ENCODE data around the gene INTS6.

INTS6 gene

GRCh38 chr13:51444922-51445321 lies 7.9 kb downstream of the INTS6 start:
- no peak for TF ChIP-seq CTCF (IDR thresholded peaks at IDR 0.05; ENCODE audit: low read depth, low read length)
- Histone ChIP-seq H3K4me3 (ENCODE audit: low read depth, low read length) (no peak overlapping the region), H3K27ac (no peak overlapping the region), H3K9me3 (ENCODE audit: severe bottlenecking) (no peaks in the 10 kb centered on the region), H3K27me3 (ENCODE audit: insufficient read depth, low read depth, severe bottlenecking) (no peaks in the 10 kb centered on the region), H3K36me3 (peaks cover 6% of the 10 kb centered on the region; the same call in 1 of the 2 replicates)
- no peak for DNase-seq

- no peak for DNase-seq
- Histone ChIP-seq H3K4me3 (ENCODE audit: low read depth, low read length) (no peak overlapping the region), H3K27me3 (ENCODE audit: insufficient read depth, low read depth, severe bottlenecking) (no peaks in the 10 kb centered on the region), H3K9me3 (ENCODE audit: severe bottlenecking) (no peaks in the 10 kb centered on the region), H3K36me3 (no peaks in the 10 kb centered on the region), H3K27ac (no peak overlapping the region)
- no peak for TF ChIP-seq CTCF (IDR thresholded peaks at IDR 0.05; ENCODE audit: low read depth, low read length)
Measured at GRCh38 chr13:51440381-51440780, 12.5 kb downstream of the INTS6 start.

GRCh38 chr13:51437550-51438127 lies 15.2 kb downstream of the INTS6 start:
- Histone ChIP-seq H3K27ac (no peak overlapping the region), H3K9me3 (ENCODE audit: severe bottlenecking) (no peaks in the 10 kb centered on the region), H3K4me3 (ENCODE audit: low read depth, low read length) (no peak overlapping the region), H3K27me3 (ENCODE audit: insufficient read depth, low read depth, severe bottlenecking) (no peaks in the 10 kb centered on the region), H3K36me3 (no peaks in the 10 kb centered on the region)
- no peak for TF ChIP-seq CTCF (IDR thresholded peaks at IDR 0.05; ENCODE audit: low read depth, low read length)
- DNase-seq = no peak

GRCh38 chr13:51435002-51435578 lies 17.7 kb downstream of the INTS6 start:
- no peak for DNase-seq
- Histone ChIP-seq H3K4me3 (ENCODE audit: low read depth, low read length) (no peak overlapping the region), H3K36me3 (no peaks in the 10 kb centered on the region), H3K27ac (no peak overlapping the region), H3K9me3 (ENCODE audit: severe bottlenecking) (no peaks in the 10 kb centered on the region), H3K27me3 (ENCODE audit: insufficient read depth, low read depth, severe bottlenecking) (no peaks in the 10 kb centered on the region)
- TF ChIP-seq CTCF (IDR thresholded peaks at IDR 0.05; ENCODE audit: low read depth, low read length) = no peak

- Histone ChIP-seq H3K36me3 (no peaks in the 10 kb centered on the region), H3K4me3 (ENCODE audit: low read depth, low read length) (no peak overlapping the region), H3K9me3 (ENCODE audit: severe bottlenecking) (no peaks in the 10 kb centered on the region), H3K27ac (no peak overlapping the region), H3K27me3 (ENCODE audit: insufficient read depth, low read depth, severe bottlenecking) (no peaks in the 10 kb centered on the region)
- no peak for DNase-seq
- TF ChIP-seq CTCF (IDR thresholded peaks at IDR 0.05; ENCODE audit: low read depth, low read length) = no peak
Measured at GRCh38 chr13:51432576-51432975, 20.3 kb downstream of the INTS6 start.

GRCh38 chr13:51426982-51427381 lies 25.9 kb downstream of the INTS6 start:
- Histone ChIP-seq H3K36me3 (no peaks in the 10 kb centered on the region), H3K27ac (no peak overlapping the region), H3K4me3 (ENCODE audit: low read depth, low read length) (no peak overlapping the region), H3K27me3 (ENCODE audit: insufficient read depth, low read depth, severe bottlenecking) (no peaks in the 10 kb centered on the region), H3K9me3 (ENCODE audit: severe bottlenecking) (no peaks in the 10 kb centered on the region)
- no peak for DNase-seq
- no peak for TF ChIP-seq CTCF (IDR thresholded peaks at IDR 0.05; ENCODE audit: low read depth, low read length)

Measured in WERI-Rb-1 (cell line).